ENCODE results near the gene GNG12. TPM values are rescaled to one million over a fixed set of nuclear protein-coding genes. Genes with fewer than 3 reads are reported as not detected.

GNG12 gene
- total RNA-seq, 5 donors from 2014 or later (not counting 1 experiment from before 2014, with no cell fraction given) = 0.26 to 0.44 (median 0.35) TPM; not detected in 2

DNA sequence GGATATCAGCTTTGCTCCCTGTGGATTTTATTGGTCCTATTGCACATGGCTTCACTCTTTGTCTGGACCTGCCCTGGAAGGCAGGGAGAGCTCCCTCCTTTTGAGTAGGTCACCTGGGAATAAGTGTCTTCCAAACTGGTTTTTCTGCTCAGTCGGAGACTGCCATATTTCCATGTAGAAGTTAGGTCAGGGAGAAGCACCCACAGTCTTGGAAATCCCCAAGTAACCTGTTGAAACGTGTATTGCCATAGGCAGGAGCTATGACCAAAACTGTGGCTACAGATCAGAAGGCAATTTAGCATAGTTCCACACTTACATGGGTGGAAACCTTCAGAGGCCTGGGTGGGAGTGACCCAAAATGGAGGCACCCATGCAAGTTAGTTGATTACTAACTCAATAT lies 3.5 kb upstream of the GNG12 start:
- CTCF ChIA-PET = no interaction called here
- H3K27ac ChIP-seq (ENCODE audit: low read length) = no peak overlapping the region
- Mint-ChIP-seq H3K36me3 (no peaks in the 10 kb centered on the region), H3K4me1 (peaks cover 7 to 16% (median 12%) of the 10 kb centered on the region in 3 donors), H3K9me3 (no peaks in the 10 kb centered on the region), H3K4me3 (no peak overlapping the region), H3K27me3 (peaks cover 46 to 50% of the 10 kb centered on the region in 2 donors), H3K27ac (no peak overlapping the region)
- H3K4me1 ChIP-seq (ENCODE audit: control insufficient read depth in 1 of 2, extremely low read depth in 1 of 2, insufficient read depth in 2 of 2, low read length in 2 of 2) = peaks cover 0 to 15% of the 10 kb centered on the region in 2 experiments
- no peaks in the 10 kb centered on the region for H3K9me3 ChIP-seq
- DNase-seq (no peak), ATAC-seq (replicated peaks in 1 of 4) (no peak)
- H3K36me3 ChIP-seq (ENCODE audit: control insufficient read depth in 2 of 2, extremely low read depth in 1 of 2, insufficient read depth in 1 of 2, low read length in 1 of 2) = no peaks in the 10 kb centered on the region
- H3K4me3 ChIP-seq (ENCODE audit: control insufficient read depth in 1 of 2, extremely low read depth in 1 of 2, low read length in 1 of 2) = no peak overlapping the region
- 50% methylated on average over 1 of the region's 2 CpGs for WGBS (ENCODE audit: insufficient coverage)
- peaks cover 11 to 25% of the 10 kb centered on the region in 2 experiments for H3K27me3 ChIP-seq (replicated peaks in 1 of 2; ENCODE audit: control insufficient read depth in 2 of 2, extremely low read depth in 1 of 2, insufficient read depth in 2 of 2, low read length in 1 of 2)
- POLR2A ChIA-PET = no interaction called here

DNA sequence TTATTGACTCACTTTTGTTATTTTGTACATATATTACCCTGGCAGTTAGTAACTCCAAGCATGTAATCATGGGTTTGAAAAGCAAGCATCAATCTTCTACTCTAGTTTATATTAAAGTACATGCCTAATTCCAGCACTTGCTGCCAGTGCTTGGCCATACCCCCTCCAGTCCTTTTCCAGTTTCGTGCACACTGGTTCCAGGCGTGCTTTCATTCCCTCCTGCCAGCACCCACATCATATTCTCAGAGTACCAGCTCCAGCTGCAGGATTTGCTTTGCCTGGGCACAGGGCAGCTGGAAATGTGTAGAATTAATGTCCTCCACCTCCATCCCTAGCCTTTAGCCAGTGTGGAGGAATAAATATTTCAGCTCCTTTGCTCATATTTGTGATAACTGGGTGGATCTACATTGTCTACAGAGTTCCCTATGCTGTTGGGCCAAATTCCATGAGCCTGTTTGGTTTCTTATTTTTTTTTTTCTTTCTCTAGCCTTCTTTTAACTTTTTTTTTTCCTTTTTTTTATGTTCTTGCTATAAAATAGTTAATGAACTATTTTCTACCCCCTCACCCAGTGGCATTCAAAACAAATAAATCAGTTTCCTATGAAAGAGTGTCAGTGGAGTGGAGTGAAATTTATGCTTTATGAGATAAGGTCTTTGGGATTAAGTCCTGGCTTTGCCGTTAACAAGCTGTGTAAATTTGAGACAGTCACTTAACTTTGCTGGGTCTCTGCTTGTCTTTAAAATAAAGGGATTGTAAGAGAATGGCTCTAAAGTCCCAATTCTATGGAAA lies 2.6 kb upstream of the GNG12 start:
- no peak overlapping the region for H3K4me3 ChIP-seq (ENCODE audit: control insufficient read depth in 1 of 2, extremely low read depth in 1 of 2, low read length in 1 of 2)
- H3K36me3 ChIP-seq (ENCODE audit: control insufficient read depth in 2 of 2, extremely low read depth in 1 of 2, insufficient read depth in 1 of 2, low read length in 1 of 2) = no peaks in the 10 kb centered on the region
- H3K27me3 ChIP-seq (replicated peaks in 1 of 2; ENCODE audit: control insufficient read depth in 2 of 2, extremely low read depth in 1 of 2, insufficient read depth in 2 of 2, low read length in 1 of 2) = peaks cover 15 to 27% of the 10 kb centered on the region in 2 experiments
- WGBS (ENCODE audit: insufficient coverage) = 100% methylated on average over 2 of the region's 3 CpGs
- Mint-ChIP-seq H3K27me3 (peaks cover 50 to 57% of the 10 kb centered on the region in 2 donors), H3K36me3 (no peaks in the 10 kb centered on the region), H3K4me3 (no peak overlapping the region), H3K4me1 (peaks cover 10 to 18% (median 14%) of the 10 kb centered on the region in 3 donors), H3K9me3 (no peaks in the 10 kb centered on the region), H3K27ac (no peak overlapping the region)
- ATAC-seq (replicated peaks in 1 of 4) (no peak), DNase-seq (no peak)
- no peak overlapping the region for H3K27ac ChIP-seq (ENCODE audit: low read length)
- POLR2A ChIA-PET = no interaction called here
- no peaks in the 10 kb centered on the region for H3K9me3 ChIP-seq
- CTCF ChIA-PET = no interaction called here
- H3K4me1 ChIP-seq (ENCODE audit: control insufficient read depth in 1 of 2, extremely low read depth in 1 of 2, insufficient read depth in 2 of 2, low read length in 2 of 2) = peaks cover 0 to 17% of the 10 kb centered on the region in 2 experiments

DNA sequence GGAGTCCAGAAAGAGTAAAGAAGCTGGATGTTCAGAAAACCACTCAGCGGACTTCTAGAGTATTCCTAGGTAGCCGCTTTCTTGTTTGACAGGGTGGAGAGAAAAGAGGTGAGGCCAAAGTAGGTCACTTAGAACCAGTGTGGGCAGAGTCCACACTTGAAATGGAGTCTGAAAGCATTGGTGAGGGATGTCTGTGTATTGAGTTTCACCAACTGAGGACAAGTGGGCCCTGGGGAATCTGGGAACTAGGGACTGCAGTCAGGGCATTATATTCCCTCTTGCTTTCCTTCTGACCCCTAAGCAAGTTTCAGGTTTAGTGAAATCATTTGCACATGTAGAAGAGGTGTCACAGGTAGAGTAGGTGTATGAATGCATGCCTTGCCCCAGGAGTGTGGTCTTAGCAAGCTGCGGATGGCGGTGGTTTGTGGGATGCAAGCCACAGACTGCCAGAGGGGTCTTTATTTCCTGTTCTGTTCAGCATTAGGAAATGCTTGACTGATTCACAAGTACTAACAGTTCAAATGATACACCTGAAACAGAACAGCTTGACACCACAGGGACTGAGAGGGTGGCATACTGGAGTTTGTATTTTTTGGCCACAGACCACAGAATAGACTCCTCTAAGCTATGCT lies 1.1 kb upstream of the GNG12 start:
- Mint-ChIP-seq H3K4me1 (peaks cover 10 to 18% (median 14%) of the 10 kb centered on the region in 3 donors), H3K27me3 (peaks cover 45 to 56% of the 10 kb centered on the region in 2 donors), H3K27ac (no peak overlapping the region), H3K36me3 (no peaks in the 10 kb centered on the region), H3K9me3 (no peaks in the 10 kb centered on the region), H3K4me3 (peak overlapping the region; percentile 13 to 77 (median 39))
- Histone ChIP-seq H3K9me3 (no peaks in the 10 kb centered on the region), H3K4me3 (ENCODE audit: control insufficient read depth in 1 of 2, extremely low read depth in 1 of 2, low read length in 1 of 2) (no peak overlapping the region), H3K36me3 (ENCODE audit: control insufficient read depth in 2 of 2, extremely low read depth in 1 of 2, insufficient read depth in 1 of 2, low read length in 1 of 2) (no peaks in the 10 kb centered on the region), H3K27me3 (replicated peaks in 1 of 2; ENCODE audit: control insufficient read depth in 2 of 2, extremely low read depth in 1 of 2, insufficient read depth in 2 of 2, low read length in 1 of 2) (peaks cover 9 to 31% of the 10 kb centered on the region in 2 experiments), H3K4me1 (ENCODE audit: control insufficient read depth in 1 of 2, extremely low read depth in 1 of 2, insufficient read depth in 2 of 2, low read length in 2 of 2) (peaks cover 0 to 17% of the 10 kb centered on the region in 2 experiments), H3K27ac (ENCODE audit: low read length) (no peak overlapping the region)
- DNase-seq (no peak), ATAC-seq (replicated peaks in 1 of 4) (no peak)
- 97% methylated on average over 2 of the region's 4 CpGs for WGBS (ENCODE audit: insufficient coverage)
- ChIA-PET CTCF (no interaction called here), POLR2A (no interaction called here)

DNA sequence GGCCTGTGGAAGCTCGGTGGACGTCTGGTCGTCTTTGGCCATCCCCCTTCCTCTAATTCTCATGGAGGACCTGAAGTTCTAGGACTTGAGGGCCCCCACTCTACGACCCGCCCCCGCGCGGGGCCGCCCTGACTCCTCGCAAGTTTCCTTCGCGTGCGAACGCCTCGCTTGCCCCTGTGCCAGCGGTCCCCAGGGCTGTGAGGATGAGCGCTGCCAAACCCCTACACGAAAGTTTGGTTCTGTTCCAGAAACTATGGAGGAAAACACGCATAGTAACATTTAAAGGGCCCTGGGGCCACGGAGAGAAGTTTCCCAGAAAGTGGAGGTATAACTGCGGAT lies 304 bp upstream of the GNG12 start:
- DNase-seq = no peak
- H3K4me3 Mint-ChIP-seq = peak overlapping the region; percentile 39 to 77 (median 65)
- POLR2A ChIA-PET = no interaction called here
- ATAC-seq (replicated peaks in 1 of 4) = no peak
- no peaks in the 10 kb centered on the region for H3K36me3 ChIP-seq (ENCODE audit: control insufficient read depth in 2 of 2, extremely low read depth in 1 of 2, insufficient read depth in 1 of 2, low read length in 1 of 2)
- peaks cover 9 to 31% of the 10 kb centered on the region in 2 experiments for H3K27me3 ChIP-seq (replicated peaks in 1 of 2; ENCODE audit: control insufficient read depth in 2 of 2, extremely low read depth in 1 of 2, insufficient read depth in 2 of 2, low read length in 1 of 2)
- peak overlapping the region in 1 of 2 donors; percentile 73 for H3K4me3 ChIP-seq (ENCODE audit: control insufficient read depth in 1 of 2, extremely low read depth in 1 of 2, low read length in 1 of 2)
- no peaks in the 10 kb centered on the region for H3K9me3 Mint-ChIP-seq
- no peak overlapping the region for H3K27ac ChIP-seq (ENCODE audit: low read length)
- H3K4me1 Mint-ChIP-seq = peaks cover 10 to 18% (median 14%) of the 10 kb centered on the region in 3 donors
- 20% methylated on average over 15 of the region's 21 CpGs for WGBS (ENCODE audit: insufficient coverage)
- no peaks in the 10 kb centered on the region for H3K36me3 Mint-ChIP-seq
- CTCF ChIA-PET = no interaction called here
- no peaks in the 10 kb centered on the region for H3K9me3 ChIP-seq
- H3K4me1 ChIP-seq (ENCODE audit: control insufficient read depth in 1 of 2, extremely low read depth in 1 of 2, insufficient read depth in 2 of 2, low read length in 2 of 2) = peaks cover 0 to 17% of the 10 kb centered on the region in 2 experiments
- H3K27ac Mint-ChIP-seq = no peak overlapping the region
- H3K27me3 Mint-ChIP-seq = peaks cover 45 to 58% of the 10 kb centered on the region in 2 donors

DNA sequence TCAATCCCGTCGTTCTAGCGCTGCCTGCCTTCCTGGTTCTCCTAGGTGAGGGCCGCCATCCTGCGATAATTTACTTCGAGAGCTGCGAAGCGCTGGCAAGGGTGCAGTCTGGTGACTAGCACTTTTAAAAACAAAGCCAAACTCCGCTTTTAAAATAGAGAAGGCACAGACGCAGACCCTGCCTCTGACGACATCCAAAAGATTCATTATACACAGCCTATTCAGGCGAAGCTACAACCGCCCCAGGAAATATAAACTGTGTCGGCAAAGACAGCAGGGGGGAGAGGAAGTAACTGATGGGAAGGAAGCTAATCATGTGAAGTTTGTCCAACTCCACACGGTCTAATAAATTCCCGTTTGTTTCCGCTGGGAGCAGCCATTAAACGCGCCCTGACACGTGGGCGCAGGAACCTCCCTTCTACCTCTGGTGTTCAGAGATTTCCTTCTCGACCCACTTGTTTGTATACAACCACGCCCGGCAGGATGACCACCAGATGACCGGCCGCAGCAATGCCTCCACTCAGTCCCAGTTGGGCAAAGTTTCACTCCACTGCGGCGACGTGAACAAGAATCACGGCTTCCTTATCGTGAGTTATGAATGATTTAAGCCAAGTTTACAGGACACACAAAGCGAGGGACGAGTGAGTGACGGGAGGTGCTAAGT lies 1.3 kb downstream of the GNG12 start:
- peak in 1 of 4 experiments; percentile 43 for ATAC-seq (replicated peaks in 1 of 4)
- Histone ChIP-seq H3K4me3 (ENCODE audit: control insufficient read depth in 1 of 2, extremely low read depth in 1 of 2, low read length in 1 of 2) (peak overlapping the region; percentile 12 to 73), H3K36me3 (ENCODE audit: control insufficient read depth in 2 of 2, extremely low read depth in 1 of 2, insufficient read depth in 1 of 2, low read length in 1 of 2) (no peaks in the 10 kb centered on the region), H3K27me3 (replicated peaks in 1 of 2; ENCODE audit: control insufficient read depth in 2 of 2, extremely low read depth in 1 of 2, insufficient read depth in 2 of 2, low read length in 1 of 2) (peaks cover 6 to 31% of the 10 kb centered on the region in 2 experiments), H3K4me1 (ENCODE audit: control insufficient read depth in 1 of 2, extremely low read depth in 1 of 2, insufficient read depth in 2 of 2, low read length in 2 of 2) (peaks cover 0 to 17% of the 10 kb centered on the region in 2 experiments), H3K9me3 (no peaks in the 10 kb centered on the region), H3K27ac (ENCODE audit: low read length) (no peak overlapping the region)
- H3K27me3 Mint-ChIP-seq = peaks cover 40 to 56% of the 10 kb centered on the region in 2 donors
- no peaks in the 10 kb centered on the region for H3K36me3 Mint-ChIP-seq
- H3K4me1 Mint-ChIP-seq = peaks cover 10 to 18% (median 14%) of the 10 kb centered on the region in 3 donors
- DNase-seq = no peak
- CTCF ChIA-PET = no interaction called here
- H3K9me3 Mint-ChIP-seq = no peaks in the 10 kb centered on the region
- no peak overlapping the region for H3K27ac Mint-ChIP-seq
- peak overlapping the region; percentile 58 to 77 (median 75) for H3K4me3 Mint-ChIP-seq
- POLR2A ChIA-PET = interaction anchor here in 1 of 2 donors (0.6 kb wide), 1 partner anchor 147 kb away, joined by 3 read pairs; no protein-coding TSS in a partner anchor
- 8% methylated on average over 18 of the region's 34 CpGs for WGBS (ENCODE audit: insufficient coverage)
